ENCODE data around the gene HOXB2. TPM values are rescaled to one million over a fixed set of nuclear protein-coding genes. Genes with fewer than 3 reads are reported as not detected.

The HOXB2 gene
- total and polyA plus RNA-seq, 2 experiments from 2014 or later = not detected

- ATAC-seq = peak; percentile 69
- H3K4me3 Mint-ChIP-seq = no peak overlapping the region; the same call in 2 of the 3 replicates
- Histone ChIP-seq H3K36me3 (ENCODE audit: insufficient read depth) (no peaks in the 10 kb centered on the region), H2AFZ (no peak overlapping the region), H4K20me1 (replicated peaks; ENCODE audit: insufficient read depth) (no peaks in the 10 kb centered on the region), H3F3A (replicated peaks; ENCODE audit: low read depth) (0 out of 2 replicates have a peak, but pooled peaks cover 4% of the 10 kb centered on the region), H3K4me1 (ENCODE audit: insufficient read depth) (peaks cover 49% of the 10 kb centered on the region), H3K4me2 (peak overlapping the region; percentile 10), H3K9me2 (ENCODE audit: insufficient read depth) (peaks cover 5% of the 10 kb centered on the region), H3K79me2 (replicated peaks; ENCODE audit: insufficient read depth) (no peaks in the 10 kb centered on the region), H3K27ac (ENCODE audit: low read depth) (no peak overlapping the region), H3K4me3 (no peak overlapping the region), H3K27me3 (ENCODE audit: insufficient read depth) (peaks cover 47% of the 10 kb centered on the region)
- H3K27me3 Mint-ChIP-seq (ENCODE audit: insufficient read depth, low read depth, poor library complexity) = peaks cover 39% of the 10 kb centered on the region
- DNase-seq (ENCODE audit: low spot score) = peak; percentile 77
- peaks cover 46% of the 10 kb centered on the region for H3K4me1 Mint-ChIP-seq
- no peak for TF ChIP-seq CTCF (conservative IDR thresholded peaks at IDR 0.05; ENCODE audit: low read depth in 2 of 2)
- TF ChIP-seq ZNF462 (CRISPR knock-in tag; IDR thresholded peaks at IDR 0.05) = no peak
- no peak for TF ChIP-seq REST (IDR thresholded peaks at IDR 0.05; ENCODE audit: unreplicated experiment)
- TF ChIP-seq NANOG (IDR thresholded peaks at IDR 0.05; ENCODE audit: borderline replicate concordance) = no peak
- TF ChIP-seq EZH2 (IDR thresholded peaks at IDR 0.05; ENCODE audit: low read depth, unreplicated experiment) = no peak
- no peak for TF ChIP-seq EZH2phosphoT487 (IDR thresholded peaks at IDR 0.05; ENCODE audit: unreplicated experiment)
- TF ChIP-seq STAT1 (IDR thresholded peaks at IDR 0.05; ENCODE audit: unreplicated experiment) = no peak
- no peak for TF ChIP-seq ZNF331 (CRISPR knock-in tag; IDR thresholded peaks at IDR 0.05; ENCODE audit: low read depth)
- no peak for TF ChIP-seq ZNF114 (CRISPR knock-in tag; IDR thresholded peaks at IDR 0.05)
- TF ChIP-seq JUNB (IDR thresholded peaks at IDR 0.05; ENCODE audit: unreplicated experiment) = no peak
- TF ChIP-seq ETS1 (IDR thresholded peaks at IDR 0.05) = no peak
- no peak for TF ChIP-seq CREB1 (CRISPR knock-in tag; IDR thresholded peaks at IDR 0.05; ENCODE audit: low read depth)
- no peak for TF ChIP-seq POLR2AphosphoS5 (IDR thresholded peaks at IDR 0.05; ENCODE audit: low read depth)
- H3K27ac Mint-ChIP-seq = no peak overlapping the region
- H3K36me3 Mint-ChIP-seq (ENCODE audit: low read depth) = no peaks in the 10 kb centered on the region
- no peaks in the 10 kb centered on the region for H3K9me3 Mint-ChIP-seq
Measured at GRCh38 chr17:48515925-48516900, 28.7 kb downstream of the HOXB2 start.

All from GM23338 (cell line).